Inferior parietal cortex (tissue), 1 donor: Measurements from ENCODE around the gene C12orf56.
"Not testable (repeated sequence)": the region's sequence is repeated elsewhere in the genome, so short reads cannot be mapped to it uniquely, and the experiment has no call there.

Experiments used
- DNase-seq: peaks from one replicate; pipeline ENCODE4 v3.0.0-alpha.2; 2016; ENCODE audit errors: extremely low spot score

C12orf56 gene

DNA sequence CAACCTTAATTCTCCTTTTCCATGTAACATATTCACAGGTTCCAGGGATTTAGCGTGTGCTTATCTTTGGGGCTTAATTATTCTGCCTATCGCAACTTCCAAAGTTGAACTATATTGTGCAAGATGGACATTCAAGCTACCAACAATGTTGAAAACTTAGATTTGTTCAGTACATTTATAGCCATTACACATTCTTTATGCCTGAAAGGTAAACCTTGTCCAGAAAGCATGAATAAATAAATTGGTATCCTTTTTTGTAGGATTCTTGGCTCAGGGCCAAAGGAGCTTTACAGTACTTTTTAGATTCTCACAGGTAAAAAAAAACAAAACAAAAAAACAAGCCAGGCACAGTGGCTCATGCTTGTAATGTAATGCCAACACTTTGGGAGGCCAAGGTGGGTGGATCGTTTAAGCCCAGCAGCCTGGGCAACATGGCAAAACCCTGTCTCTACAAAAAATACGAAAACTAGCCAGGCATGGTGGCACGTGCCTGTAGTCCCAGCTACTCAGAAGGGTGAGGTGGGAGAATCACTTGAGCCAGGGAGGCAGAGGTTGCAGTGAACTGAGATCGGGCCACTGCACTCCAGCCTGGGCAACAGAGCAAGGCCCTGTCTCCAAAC lies 3.3 kb downstream of the C12orf56 start:
- no peak for DNase-seq

DNA sequence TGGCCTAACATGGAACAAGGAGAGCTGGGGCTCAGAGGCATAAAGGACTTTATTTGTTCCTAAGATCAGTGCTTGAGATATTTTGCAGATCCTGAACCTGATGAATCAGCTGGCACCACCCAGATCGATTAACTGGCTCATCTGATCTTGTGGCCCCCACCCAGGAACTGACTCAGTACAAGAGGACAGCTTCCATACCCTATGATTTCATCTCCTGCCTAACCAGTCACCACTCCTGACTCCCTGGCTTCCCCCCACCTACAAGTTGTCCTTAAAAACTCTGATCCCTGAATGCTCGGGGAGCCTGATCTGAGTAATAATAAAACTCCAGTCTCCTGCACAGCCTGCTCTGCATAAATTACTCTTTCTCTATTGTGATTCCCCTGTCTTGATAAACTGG lies 5.1 kb downstream of the C12orf56 start:
- DNase-seq, result no peak

DNA sequence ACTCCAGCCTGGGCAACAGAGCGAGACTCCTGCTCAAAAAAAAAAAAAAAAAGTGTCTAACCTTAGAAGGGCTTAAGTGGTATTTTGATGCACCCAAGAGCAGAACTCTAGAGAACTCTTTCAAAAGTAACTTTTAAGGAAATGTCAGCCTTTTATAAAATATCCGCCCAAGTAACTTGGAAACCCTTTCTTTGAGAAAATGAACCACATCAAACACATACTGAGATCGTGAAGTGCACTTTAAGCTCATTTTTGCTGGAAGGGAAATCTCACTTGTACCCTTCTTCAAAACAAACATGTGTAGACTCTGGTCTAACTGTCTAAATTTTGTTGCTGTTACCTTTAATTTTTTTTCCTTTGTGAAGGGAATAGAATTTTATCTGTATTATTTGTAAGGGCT lies 5.5 kb downstream of the C12orf56 start:
- DNase-seq, result no peak

DNA sequence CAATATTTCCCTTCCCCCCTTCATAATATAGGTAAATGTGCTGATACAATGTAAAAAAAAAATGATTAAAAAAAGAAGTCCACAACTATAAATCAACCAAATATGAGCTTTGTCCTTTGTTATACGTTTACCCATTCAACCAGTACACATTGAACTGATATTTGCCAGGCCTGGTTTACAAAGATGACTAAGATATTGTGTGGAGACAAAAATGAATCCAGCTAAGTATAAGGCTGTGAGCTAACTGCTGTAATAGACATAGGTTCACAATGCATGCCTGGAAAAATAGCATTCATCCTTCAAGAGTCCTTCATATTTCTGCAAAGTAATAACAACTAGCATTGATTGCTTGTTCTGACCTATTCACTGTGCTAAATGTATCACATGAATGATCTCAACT lies 6.9 kb downstream of the C12orf56 start:
- DNase-seq, result no peak

DNA sequence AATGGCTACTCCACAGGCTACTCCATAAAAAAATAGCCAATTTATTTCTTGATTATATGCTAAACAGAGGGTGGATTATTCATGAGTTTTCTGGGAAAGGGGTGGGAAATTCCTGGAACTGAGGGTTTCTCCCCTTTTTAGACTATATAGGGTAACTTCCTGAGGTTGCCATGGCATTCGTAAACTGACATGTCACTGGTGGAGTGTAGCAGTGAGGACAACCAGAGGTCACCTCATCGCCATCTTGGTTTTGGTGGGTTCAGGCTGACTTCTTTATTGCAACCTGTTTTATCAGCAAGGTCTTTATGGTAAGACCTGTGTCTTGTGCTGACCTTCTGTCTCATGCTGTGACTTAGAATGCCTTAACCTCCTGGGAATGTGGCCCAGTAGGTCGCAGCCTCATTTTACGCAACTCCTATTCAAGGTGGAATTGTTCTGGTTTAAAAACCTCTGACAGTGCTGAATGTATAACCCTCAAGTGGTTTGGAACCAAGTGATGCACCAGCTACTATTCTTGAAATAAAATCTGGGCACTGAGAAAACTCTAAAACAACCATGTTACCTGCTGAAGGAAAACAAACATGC lies 27.7 kb downstream of the C12orf56 start:
- no peak for DNase-seq

DNA sequence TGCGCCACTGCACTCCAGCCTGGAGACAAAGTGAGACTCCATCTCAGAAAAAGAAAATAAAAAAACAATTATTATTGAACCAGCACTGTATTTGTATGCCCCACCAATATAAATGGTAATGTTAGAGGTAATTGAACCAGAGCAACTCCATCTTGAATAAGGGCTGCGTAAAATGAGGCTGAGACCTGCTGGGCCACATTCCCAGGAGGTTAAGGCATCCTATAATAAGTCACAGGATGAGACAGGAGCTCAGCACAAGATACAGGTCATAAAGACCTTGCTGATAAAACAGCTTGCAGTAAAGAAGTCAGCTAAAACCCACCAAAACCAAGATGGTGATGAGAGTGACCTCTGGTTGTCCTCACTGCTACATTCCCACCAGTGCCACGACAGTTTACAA lies 29.4 kb downstream of the C12orf56 start:
- not testable (repeated sequence) for DNase-seq

DNA sequence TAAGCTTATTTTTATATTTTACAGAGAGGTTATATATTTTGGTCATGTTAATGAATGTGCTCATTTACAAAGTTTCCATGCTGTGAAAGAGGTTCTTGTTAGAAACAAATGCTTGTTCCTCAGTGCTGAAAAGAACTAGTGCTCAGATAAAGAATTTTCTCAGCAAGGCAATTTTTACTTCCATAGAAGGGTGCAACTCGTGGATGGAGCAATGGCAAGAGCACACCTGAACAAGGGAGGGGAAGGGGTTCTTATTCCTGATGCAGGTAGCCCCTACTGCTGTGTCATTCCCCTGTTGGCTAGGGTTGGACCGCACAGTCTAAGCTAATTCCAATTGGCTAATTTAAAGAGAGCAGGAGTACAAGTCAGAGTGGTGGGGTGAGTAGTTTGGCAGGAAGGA lies 34.3 kb downstream of the C12orf56 start:
- not testable (repeated sequence) for DNase-seq

DNA sequence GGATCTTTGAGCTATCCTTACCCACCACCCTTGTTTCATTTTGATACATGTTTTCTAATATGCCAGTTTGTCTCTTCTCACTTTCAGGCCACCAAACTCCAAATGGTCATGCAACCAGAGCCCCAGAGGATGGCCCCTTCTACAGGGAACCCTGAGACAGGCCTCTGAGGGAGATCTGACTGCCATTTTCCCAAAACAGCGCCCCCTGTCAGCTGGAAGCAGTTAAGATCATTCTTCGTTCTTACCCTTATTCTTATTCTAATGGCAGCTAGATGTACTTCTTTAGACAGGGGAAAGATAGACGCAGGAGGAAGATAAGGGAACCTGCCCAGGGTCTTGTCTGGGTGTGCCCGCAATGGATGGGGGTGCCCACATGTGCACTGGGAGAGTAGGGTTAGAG lies 38.4 kb downstream of the C12orf56 start:
- no peak for DNase-seq

DNA sequence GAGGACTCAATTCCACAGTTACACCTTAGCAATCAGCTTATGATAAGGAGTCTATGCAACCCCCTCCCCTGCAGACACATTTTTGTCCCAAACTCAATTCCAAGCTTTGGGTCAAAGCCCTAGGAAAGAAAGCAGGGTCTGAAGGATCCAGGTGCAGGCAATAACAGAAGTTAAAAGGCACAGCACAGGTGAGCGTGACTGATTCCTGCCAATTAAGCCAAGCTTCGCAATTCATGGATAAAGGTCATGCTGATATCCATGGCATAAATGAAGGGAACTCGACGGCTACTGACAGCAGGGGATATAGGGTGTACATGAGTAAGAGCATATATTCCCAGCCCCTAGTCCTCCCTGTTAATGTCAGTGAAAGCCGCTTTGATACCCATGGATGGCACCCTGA lies 39.3 kb downstream of the C12orf56 start:
- no peak for DNase-seq

DNA sequence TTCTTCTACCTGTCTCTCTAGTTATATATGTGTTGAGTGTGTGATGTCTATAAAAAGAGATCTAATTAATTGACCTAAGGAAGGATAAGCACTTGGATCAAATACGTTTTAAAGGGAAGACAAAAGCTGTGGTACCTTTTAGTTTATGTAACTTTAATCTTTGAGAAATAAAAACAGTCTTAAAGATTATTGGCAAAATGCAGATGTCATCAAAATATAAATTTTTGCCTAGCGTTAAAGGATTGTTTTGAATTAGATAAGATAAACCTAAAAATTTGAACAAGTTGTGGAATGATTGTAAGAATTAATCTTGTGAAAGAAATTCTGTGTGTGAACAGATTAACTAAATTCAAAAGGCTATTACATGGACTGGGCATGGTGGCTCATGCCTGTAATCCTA lies 42.9 kb downstream of the C12orf56 start:
- no peak for DNase-seq

DNA sequence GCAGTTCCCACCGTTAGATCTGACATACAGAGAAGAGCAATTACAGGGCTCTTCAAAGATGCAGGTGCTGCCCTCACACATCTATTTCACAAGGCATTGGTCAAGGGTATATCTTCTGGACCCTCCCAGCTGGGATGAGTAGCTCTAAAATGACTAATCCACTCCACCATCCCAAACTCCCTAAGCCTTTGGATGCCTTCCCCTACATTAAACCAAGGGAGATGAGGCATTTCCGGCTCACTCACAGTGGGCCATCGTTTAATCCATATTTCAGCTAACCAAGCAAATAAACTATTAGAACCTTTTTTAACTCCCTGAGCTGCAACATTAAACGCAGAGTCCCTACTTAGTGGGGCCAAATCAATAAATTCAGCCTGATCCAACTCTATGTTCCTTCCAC lies 45.9 kb downstream of the C12orf56 start:
- DNase-seq, result not testable (repeated sequence)

DNA sequence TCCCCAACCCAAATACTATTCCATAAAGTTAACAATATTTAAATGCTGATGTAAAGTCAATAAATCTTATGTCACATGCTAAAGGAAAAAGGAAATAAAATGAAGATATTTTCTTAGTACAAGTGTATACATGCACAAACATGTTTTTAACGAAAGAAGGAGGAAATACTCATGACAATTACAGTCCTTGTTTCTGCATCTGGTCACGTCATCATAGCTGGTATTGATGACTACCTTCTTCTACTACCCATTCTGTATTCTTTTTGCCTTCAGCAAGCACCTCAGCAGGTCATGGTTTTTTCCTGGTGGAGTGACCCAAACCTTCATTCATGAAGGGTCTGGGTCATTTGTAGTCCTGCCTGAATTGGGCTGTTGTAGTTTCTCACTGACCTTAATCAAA lies 50.0 kb downstream of the C12orf56 start:
- not testable (repeated sequence) for DNase-seq

DNA sequence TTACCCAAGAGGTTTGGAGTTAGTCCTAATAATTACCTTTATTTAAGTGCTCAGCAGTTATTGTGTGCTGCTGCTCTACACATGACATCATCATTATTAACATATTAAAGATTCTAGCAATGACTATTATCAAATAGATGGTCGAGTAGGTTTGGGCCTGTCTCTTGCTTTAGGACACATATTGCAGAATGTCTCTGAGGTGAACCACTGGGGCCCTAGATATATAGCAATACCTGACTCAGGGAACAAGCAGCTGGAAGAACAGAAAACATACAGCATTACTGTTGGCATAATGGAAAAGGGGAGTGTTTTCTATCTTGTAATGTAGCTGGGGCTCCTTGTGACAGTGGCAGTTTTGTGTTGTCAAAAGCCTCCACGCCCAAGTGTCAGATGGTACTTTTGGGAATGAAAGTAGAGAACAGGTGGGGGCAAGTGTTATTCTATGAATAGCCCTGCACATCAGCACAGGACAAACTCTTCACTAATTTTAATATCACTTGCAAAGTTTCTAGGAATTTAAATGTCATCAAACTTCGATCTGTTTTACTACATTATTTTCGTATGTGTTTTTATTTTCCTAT lies 54.6 kb downstream of the C12orf56 start:
- DNase-seq, result no peak

DNA sequence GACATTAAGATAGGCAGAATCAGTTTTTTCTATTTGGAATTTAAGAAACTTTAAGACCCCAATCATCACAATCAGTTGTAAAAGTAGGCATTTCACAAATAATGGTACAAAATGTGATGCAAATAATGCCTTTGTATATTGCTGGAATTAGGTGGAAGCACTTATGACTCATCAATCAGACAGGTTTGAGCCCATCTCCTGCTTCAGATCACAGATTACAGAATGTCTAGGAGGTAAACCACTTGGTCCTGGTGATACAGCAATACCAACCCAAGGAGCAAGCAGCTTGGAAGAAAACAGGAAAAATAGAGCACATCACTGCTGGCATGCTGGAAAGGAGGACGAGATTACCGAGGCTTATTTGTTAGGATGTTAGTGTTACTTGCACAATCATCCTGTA lies 57.6 kb downstream of the C12orf56 start:
- no peak for DNase-seq

DNA sequence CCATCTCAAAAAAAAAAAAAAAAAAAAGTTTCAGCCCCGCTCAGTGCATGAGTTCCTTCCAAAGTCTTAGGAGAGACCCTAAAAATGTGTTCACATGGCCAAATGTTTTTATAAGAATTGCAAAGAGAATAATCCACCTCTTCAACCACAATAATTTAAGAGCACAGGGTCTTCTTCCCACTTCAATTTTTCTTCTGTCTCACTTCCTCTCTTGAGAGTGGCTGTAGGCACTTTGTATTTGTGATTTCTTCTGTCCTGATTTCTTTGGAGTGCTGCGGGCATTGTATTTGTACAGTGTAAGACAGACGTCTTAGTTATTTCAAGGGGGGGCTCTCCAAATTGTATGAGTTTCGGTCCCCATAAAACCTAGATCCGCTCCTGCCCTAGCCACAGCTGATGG lies 58.3 kb downstream of the C12orf56 start:
- no peak for DNase-seq

DNA sequence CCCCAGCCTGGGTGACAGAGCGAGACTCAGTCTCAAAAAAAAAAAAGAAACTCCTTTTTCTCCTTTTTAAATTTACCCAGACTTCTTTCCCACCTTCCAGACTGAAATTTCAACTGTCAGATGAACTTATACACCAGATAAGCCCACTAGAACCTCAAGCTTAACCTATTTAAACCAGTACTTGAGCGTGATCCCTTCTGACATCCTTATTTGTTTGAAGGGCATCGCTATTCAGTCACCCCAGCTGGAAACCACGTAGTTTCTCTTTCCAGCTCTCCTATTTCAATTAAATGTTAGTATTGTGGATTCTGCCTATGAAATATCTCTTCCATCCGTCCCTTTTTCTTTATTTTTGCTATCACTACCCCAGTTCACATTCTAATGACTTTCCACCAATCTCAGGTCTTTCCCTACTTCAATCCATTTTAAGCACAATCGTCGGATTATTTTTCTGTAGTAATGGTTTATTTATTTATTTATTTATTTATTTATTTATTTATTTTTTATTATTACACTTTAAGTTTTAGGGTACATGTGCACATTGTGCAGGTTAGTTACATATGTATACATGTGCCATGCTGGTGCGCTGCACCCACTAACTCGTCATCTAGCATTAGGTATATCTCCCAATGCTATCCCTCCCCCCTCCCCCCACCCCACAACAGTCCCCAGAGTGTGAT lies 61.4 kb downstream of the C12orf56 start:
- not testable (repeated sequence) for DNase-seq

DNA sequence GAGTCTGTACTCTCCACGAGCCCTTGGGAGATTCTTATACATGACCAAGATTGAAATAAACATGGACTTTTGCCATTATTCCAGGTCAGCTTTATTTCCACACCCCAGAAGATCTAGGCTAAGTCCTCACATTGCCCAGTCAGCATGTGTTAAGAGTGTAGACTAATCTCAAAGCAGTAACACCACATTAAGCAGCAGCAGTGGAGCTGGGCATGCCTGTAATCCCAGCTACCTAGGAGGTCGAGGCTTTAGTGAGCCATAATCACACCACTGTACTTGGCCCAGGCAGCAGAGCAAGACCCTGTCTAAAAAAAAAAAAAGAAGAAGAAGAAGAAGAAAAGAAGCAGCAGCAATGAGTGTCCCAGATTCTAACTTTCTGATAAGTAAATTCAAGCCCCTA lies 65.5 kb downstream of the C12orf56 start:
- no peak for DNase-seq

DNA sequence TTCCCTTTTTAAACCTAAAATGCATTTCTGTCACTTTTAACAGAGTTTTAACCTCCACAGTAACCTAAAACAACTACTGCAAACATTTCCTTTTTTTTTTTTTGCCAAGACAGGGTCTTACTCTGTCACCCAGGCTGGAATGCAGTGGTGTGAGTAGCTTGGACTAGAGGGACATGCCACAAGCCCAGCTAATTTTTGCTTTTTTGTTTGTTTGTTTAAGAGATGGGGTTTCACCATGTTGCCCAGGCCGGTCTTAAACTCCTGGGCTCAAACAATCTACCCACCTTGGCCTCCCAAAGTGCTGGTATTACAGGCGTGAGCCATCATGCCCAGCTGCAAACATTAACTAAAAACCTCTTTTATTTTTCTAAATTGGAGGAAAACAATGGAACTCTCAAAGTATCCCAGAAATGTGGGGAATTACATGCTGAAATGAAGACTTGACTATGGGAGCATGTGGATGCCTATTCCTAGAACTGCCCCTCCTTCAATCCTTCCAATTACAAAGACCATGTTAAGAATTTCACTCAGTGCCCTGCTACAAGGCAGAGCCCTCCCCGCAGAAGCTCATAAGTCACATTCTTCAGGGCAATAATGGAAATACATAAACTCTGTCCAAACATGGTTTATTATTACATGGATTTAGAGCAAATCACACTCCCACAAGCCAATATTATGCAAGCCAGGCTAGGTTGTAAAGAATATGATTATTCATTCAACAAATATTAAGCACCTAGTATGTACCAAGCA lies 66.9 kb downstream of the C12orf56 start:
- no peak for DNase-seq

DNA sequence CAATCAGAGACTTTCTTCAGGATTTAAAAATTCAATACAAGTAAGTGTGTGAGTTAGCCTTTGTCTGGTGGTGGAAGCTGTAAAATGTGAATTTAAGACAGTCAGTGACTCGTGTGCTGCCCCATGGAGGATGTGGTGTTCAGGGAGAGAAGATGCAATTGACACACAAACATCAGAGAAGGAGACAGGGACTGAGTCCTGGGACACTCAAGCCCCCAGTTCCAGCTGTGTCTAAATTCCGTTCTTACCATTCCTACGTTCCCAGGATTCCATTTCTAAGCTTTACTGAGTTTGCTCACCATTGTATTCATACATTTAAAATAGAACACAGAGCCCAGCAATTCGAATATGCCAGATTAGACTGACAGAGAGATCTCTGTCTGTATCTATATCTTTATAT lies 67.6 kb downstream of the C12orf56 start:
- DNase-seq, result no peak

DNA sequence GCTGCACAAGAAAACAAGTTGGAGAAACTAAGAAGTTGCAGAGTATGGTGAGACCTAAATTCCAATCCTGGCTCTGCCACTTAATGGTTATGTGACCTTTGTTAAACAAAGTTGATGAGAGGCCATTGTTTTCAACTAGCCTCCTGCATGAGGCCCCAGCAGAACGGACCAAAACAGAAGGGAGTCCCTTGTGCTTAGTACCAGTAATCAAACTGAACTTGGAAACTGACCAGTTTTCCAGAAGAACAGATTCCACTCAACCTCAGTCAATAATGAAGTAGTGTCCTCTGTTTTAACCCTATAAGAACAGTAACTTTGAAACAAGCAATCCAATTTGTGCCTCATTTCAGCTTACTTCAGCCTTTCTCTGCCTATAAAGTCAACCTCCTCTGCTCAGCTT lies 69.9 kb downstream of the C12orf56 start:
- no peak for DNase-seq

DNA sequence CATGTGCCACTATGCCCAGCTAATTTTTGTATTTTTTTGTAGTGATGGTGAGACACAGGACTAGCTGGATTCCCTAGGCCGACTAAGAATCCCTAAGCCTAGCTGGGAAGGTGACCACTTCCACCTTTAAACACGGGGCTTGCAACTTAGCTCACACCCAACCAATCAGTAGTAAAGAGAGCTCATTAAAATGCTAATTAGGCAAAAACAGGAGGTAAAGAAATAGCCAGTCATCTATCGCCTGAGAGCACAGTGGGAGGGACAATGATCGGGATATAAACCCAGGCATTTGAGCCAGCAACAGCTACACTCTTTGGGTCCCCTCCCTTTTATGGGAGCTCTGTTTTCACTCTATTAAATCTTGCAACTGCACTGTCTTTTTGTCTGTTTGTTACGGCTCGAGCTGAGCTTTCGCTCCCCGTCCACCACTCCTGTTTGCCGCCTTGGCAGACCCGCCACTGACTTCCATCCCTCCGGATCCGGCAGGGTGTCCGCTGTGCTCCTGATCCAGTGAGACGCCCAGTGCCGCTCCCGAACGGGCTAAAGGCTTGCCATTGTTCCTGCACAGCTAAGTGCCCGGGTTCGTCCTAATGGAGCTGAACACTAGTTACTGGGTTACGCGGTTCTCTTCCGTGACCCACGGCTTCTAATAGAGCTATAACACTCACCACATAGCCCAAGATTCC lies 70.9 kb downstream of the C12orf56 start:
- not testable (repeated sequence) for DNase-seq

DNA sequence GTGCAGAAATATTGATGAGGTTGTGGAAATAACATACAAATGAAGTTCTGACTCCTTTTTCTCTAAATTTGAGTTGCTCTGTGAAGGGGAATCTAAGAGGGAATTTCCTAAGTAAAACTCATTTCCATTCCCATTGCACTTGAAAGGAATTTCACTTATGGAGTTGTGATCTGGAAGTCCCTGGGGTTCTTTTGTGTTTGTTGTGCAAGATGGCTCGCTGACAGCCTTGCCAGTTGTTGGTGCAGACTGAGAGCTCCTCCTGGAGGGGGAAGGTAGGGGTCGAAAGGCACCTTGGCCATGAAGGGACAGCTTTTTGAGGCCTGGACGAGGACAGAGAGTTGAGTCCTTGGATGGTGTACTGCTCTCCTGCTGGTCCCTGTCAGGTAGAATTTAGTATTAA lies 72.0 kb downstream of the C12orf56 start:
- DNase-seq, result no peak
